ENCODE results near the gene RNF8.
"Not testable (repeated sequence)": the region's sequence is repeated elsewhere in the genome, so short reads cannot be mapped to it uniquely, and the experiment has no call there.

RNF8 gene

DNA sequence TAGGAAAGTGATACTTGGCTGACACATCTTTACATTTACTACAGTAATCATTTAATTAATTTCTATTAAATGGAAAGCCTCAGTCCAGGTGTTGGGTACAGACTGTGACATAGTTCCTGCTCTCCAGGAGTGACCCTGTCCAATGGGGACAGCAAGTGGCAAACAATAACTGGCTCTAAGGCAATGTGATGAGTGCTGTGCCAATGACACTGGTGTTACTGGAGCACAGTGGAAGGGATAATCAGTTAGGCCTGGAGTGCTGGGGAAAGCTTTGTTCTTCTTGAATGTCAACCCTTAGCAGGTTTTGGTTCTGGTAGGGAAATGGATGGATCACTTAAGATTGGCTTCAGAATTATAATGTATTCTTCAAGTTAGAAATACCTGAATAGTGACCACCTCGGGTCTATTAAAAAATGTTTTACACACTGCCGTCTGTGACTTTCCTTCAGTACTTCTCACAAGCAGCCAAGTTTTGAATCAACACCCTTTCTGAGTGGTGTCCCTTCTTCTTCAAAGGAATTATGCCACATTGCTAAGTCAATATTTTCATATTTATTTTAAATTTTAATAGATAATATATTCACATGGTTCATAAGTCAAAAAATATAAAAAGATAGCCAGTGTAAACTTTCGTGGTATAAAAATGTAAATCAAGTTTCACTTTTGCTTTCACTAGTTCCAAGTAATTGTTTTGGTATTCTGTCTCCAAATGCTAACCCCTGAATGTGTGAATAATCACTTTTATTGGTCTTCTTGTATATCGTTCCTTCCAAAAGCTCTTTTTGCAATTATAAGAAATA, 88.8 kb downstream of the RNF8 start:
- DNase-seq (ENCODE audit: low read depth in 2 of 3, low spot score in 1 of 3), result no peak

DNA sequence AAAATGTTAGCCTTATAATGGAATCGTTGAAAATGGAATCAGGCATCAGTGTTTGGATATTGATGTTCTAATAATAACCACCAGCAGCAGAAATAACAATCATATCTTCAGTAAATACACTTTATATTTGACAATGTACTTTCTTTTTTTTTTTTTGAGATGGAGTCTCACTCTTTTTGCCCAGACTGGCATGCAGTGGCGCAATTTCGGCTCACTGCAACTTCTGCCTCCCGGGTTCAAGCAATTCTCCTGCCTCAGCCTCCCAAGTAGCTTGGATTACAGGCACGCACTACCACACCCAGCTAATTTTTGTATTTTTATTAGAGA, 89.4 kb downstream of the RNF8 start:
- not testable (repeated sequence) for DNase-seq (ENCODE audit: low read depth in 2 of 3, low spot score in 1 of 3)

All from stimulated activated CD4-positive, alpha-beta T cell treated with anti-CD3 and anti-CD28 coated beads, Interleukin-12 subunit alpha, Interleukin-12 subunit beta, amount 100 ng/mL, for 48 hours (primary cell).